ENCODE results near the gene PHF13.

PHF13 gene

GRCh38 chr1:6597777-6598131 lies 15.8 kb upstream of the PHF13 start:
- no peak overlapping the region for H3K4me3 ChIP-seq (ENCODE audit: low read depth, low read length)
- no peak for TF ChIP-seq CTCF (IDR thresholded peaks at IDR 0.05; ENCODE audit: borderline replicate concordance, insufficient read depth, low read depth, low read length)

GRCh38 chr1:6599141-6599975 lies 14.2 kb upstream of the PHF13 start:
- TF ChIP-seq CTCF (IDR thresholded peaks at IDR 0.05; ENCODE audit: borderline replicate concordance, insufficient read depth, low read depth, low read length): no peak
- peak overlapping the region; percentile 7 for H3K4me3 ChIP-seq (ENCODE audit: low read depth, low read length)

- peak overlapping the region; percentile 93 for H3K4me3 ChIP-seq (ENCODE audit: low read depth, low read length)
These were observed 13.5 kb upstream of the PHF13 start for GRCh38 chr1:6599991-6600390.

GRCh38 chr1:6600410-6601048 lies 13.0 kb upstream of the PHF13 start:
- TF ChIP-seq CTCF (IDR thresholded peaks at IDR 0.05; ENCODE audit: borderline replicate concordance, insufficient read depth, low read depth, low read length): no peak

GRCh38 chr1:6601049-6601922 lies 12.2 kb upstream of the PHF13 start:
- peak overlapping the region; percentile 93 for H3K4me3 ChIP-seq (ENCODE audit: low read depth, low read length)
- TF ChIP-seq CTCF (IDR thresholded peaks at IDR 0.05; ENCODE audit: borderline replicate concordance, insufficient read depth, low read depth, low read length): no peak

More at GRCh38 chr1:6600410-6601048, 13.0 kb upstream of the PHF13 start:
- H3K4me3 ChIP-seq (ENCODE audit: low read depth, low read length): peak overlapping the region; percentile 93

GRCh38 chr1:6601923-6602668 lies 11.4 kb upstream of the PHF13 start:
- no peak for TF ChIP-seq CTCF (IDR thresholded peaks at IDR 0.05; ENCODE audit: borderline replicate concordance, insufficient read depth, low read depth, low read length)
- H3K4me3 ChIP-seq (ENCODE audit: low read depth, low read length): peak overlapping the region; percentile 93

Measured in GM12875 (cell line).